Measurements from ENCODE around the gene CAPZA2.
"Not testable (repeated sequence)": the region's sequence is repeated elsewhere in the genome, so short reads cannot be mapped to it uniquely, and the experiment has no call there.

Gene CAPZA2

GRCh38 chr7:116953906-116954838, 91.8 kb downstream of the CAPZA2 start:
- DNase-seq, result peak; percentile 90

GRCh38 chr7:116955340-116955739, 93.0 kb downstream of the CAPZA2 start:
- DNase-seq, result no peak

GRCh38 chr7:116955801-116956476, 93.6 kb downstream of the CAPZA2 start:
- DNase-seq, result no peak

- no peak for DNase-seq
Observed at GRCh38 chr7:116956477-116956804, 94.1 kb downstream of the CAPZA2 start.

- no peak for DNase-seq
Observed at GRCh38 chr7:116957874-116958273, 95.5 kb downstream of the CAPZA2 start.

GRCh38 chr7:116961966-116962673, 99.7 kb downstream of the CAPZA2 start:
- not testable (repeated sequence) for DNase-seq

- DNase-seq, result no peak
Observed at GRCh38 chr7:116963234-116963633, 100.8 kb downstream of the CAPZA2 start.

- DNase-seq, result no peak
Observed at GRCh38 chr7:116966601-116967000, 104.2 kb downstream of the CAPZA2 start.

GRCh38 chr7:116967254-116967922, 105.0 kb downstream of the CAPZA2 start:
- no peak for DNase-seq

GRCh38 chr7:116967983-116968382, 105.6 kb downstream of the CAPZA2 start:
- DNase-seq, result no peak

- no peak for DNase-seq
Observed at GRCh38 chr7:116968631-116969030, 106.2 kb downstream of the CAPZA2 start.

- DNase-seq, result no peak
Observed at GRCh38 chr7:116969371-116969902, 107.0 kb downstream of the CAPZA2 start.

- no peak for DNase-seq
Observed at GRCh38 chr7:116970238-116970910, 108.0 kb downstream of the CAPZA2 start.

GRCh38 chr7:116971153-116971552, 108.8 kb downstream of the CAPZA2 start:
- not testable (repeated sequence) for DNase-seq

Data from right kidney (tissue), 1 donor.